Measurements from ENCODE around the gene ZFX.

- TF ChIP-seq CTCF (IDR thresholded peaks at IDR 0.05; ENCODE audit: insufficient read depth, low read length) (no peak), POLR2AphosphoS5 (IDR thresholded peaks at IDR 0.05; ENCODE audit: low read depth) (no peak), REST (IDR thresholded peaks at IDR 0.05; ENCODE audit: insufficient replicate concordance, low read depth) (no peak)
Measured at GRCh38 chrX:24231641-24232179, 82.2 kb downstream of the ZFX start.

All from HL-60 (cell line).